ENCODE results near the gene PARP6. TPM values are rescaled to one million over a fixed set of nuclear protein-coding genes. Genes with fewer than 3 reads are reported as not detected.

PARP6 gene
- total and polyA plus RNA-seq, 2 of the 8 experiments (the other 6 are each of a cell fraction or from before 2014, with no cell fraction given), result 39.8 to 45.3 TPM

- Histone ChIP-seq H2BK120ac (replicated peaks; ENCODE audit: low read depth, low read length) (no peak overlapping the region), H2AK5ac (ENCODE audit: low read depth, low read length) (no peak overlapping the region), H4K20me1 (replicated peaks in 1 of 2; ENCODE audit: control insufficient read depth in 1 of 2, insufficient read depth in 2 of 2, low read length in 2 of 2) (no peaks in the 10 kb centered on the region), H3K79me2 (ENCODE audit: control insufficient read depth in 1 of 2, insufficient read depth in 2 of 2, low read length in 2 of 2) (peaks cover 0 to 6% of the 10 kb centered on the region in 2 experiments; a peak in 1 of 4 replicates), H2BK5ac (ENCODE audit: low read depth, low read length) (no peak overlapping the region), H3K23me2 (ENCODE audit: low read depth, low read length) (peaks cover 4% of the 10 kb centered on the region), H3K56ac (replicated peaks; ENCODE audit: insufficient read length, low read depth, low read length) (no peak overlapping the region), H2AFZ (ENCODE audit: low read length) (no peak overlapping the region), H4K91ac (replicated peaks; ENCODE audit: insufficient read length, low read length) (no peak overlapping the region), H3K79me1 (ENCODE audit: low read depth, low read length) (no peaks in the 10 kb centered on the region), H3K36me3 (ENCODE audit: control insufficient read depth in 2 of 4, insufficient read depth in 4 of 4, low read length in 3 of 4) (no peaks in the 10 kb centered on the region), H3K4ac (replicated peaks; ENCODE audit: insufficient read length, low read depth, low read length) (no peak overlapping the region), H4K5ac (ENCODE audit: insufficient read length, low read depth, low read length) (no peak overlapping the region), H2BK15ac (ENCODE audit: low read length) (no peak overlapping the region), H4K8ac (ENCODE audit: extremely low read depth, insufficient read depth, low read length) (no peak overlapping the region), H3K4me2 (ENCODE audit: insufficient read depth in 1 of 2, low read depth in 2 of 2, low read length in 2 of 2) (no peak overlapping the region), H3K14ac (ENCODE audit: insufficient read length) (no peak overlapping the region), H3K27me3 (replicated peaks in 1 of 4; ENCODE audit: control insufficient read depth in 3 of 4, extremely low read depth in 1 of 4, insufficient read depth in 3 of 4, low read length in 3 of 4) (no peaks in the 10 kb centered on the region; a peak in 2 of 7 replicates), H3K9me3 (ENCODE audit: insufficient read depth in 2 of 2, low read depth in 1 of 2, low read length in 1 of 2) (no peaks in the 10 kb centered on the region), H3K23ac (ENCODE audit: insufficient read length) (no peak overlapping the region), H3K27ac (ENCODE audit: low read depth, low read length) (no peak overlapping the region), H3K18ac (ENCODE audit: extremely low read depth, low read length) (no peak overlapping the region), H3K4me3 (ENCODE audit: extremely low read depth in 1 of 4, insufficient read depth in 2 of 4, low read depth in 3 of 4, low read length in 4 of 4) (no peak overlapping the region), H3K9ac (replicated peaks in 1 of 4; ENCODE audit: extremely low read depth in 1 of 4, low read depth in 3 of 4, low read length in 3 of 4) (no peak overlapping the region), H3K4me1 (replicated peaks in 1 of 4; ENCODE audit: control insufficient read depth in 3 of 4, insufficient read depth in 4 of 4, low read length in 3 of 4) (peaks cover 0 to 5% (median 3%) of the 10 kb centered on the region in 4 experiments; a peak in 4 of 7 replicates), H2BK12ac (ENCODE audit: low read depth, low read length) (no peak overlapping the region), H2BK20ac (ENCODE audit: low read length) (no peak overlapping the region)
- POLR2A ChIA-PET (ENCODE audit: partially characterized antibody), result no interaction called here
- no peak for DNase-seq (ENCODE audit: low read depth in 1 of 2, low spot score in 2 of 2)
- CTCF ChIA-PET (ENCODE audit: partially characterized antibody), result interaction anchor here (2.6 kb wide), 1 partner anchor 11 kb away, joined by 20 read pairs; no protein-coding TSS in a partner anchor
- FAIRE-seq, result no peak
- TF ChIP-seq CEBPB (IDR thresholded peaks at IDR 0.05; ENCODE audit: low read depth, low read length), result no peak
- TF ChIP-seq ASH2L (IDR thresholded peaks at IDR 0.05; ENCODE audit: low read length), result no peak
- no peak for TF ChIP-seq ATF3 (IDR thresholded peaks at IDR 0.05; ENCODE audit: insufficient read depth, low read depth, low read length)
- no peak for TF ChIP-seq MAX (IDR thresholded peaks at IDR 0.05)
- TF ChIP-seq SIX5 (IDR thresholded peaks at IDR 0.05; ENCODE audit: low read depth, low read length), result no peak
- TF ChIP-seq SUZ12 (IDR thresholded peaks at IDR 0.05; ENCODE audit: low read length), result no peak
- no peak for TF ChIP-seq TAF1 (IDR thresholded peaks at IDR 0.05; ENCODE audit: low read depth, low read length)
- TF ChIP-seq CTCF (IDR thresholded peaks at IDR 0.05; ENCODE audit: control extremely low read depth in 1 of 3, insufficient read depth in 1 of 3, low read depth in 1 of 3, low read length in 3 of 3), result no peak
- no peak for TF ChIP-seq TCF12 (IDR thresholded peaks at IDR 0.05; ENCODE audit: low read depth, low read length)
These were observed 4.0 kb upstream of the PARP6 start for GRCh38 chr15:72276326-72276700.

Data from H1 (cell line).